T-helper 2 cell (primary cell): ENCODE data around the gene EMSY.
A peak's percentile ranks its signal among the peaks of the same experiment; 100 is the strongest.
"Not testable (repeated sequence)": the region's sequence is repeated elsewhere in the genome, so short reads cannot be mapped to it uniquely, and the experiment has no call there.

Experiments
- DNase-seq, 5 experiments: peaks; one replicate each; pipeline versions ENCODE4 v3.0.0 to v3.0.0-alpha.2; 2012 to 2022

Gene EMSY

GRCh38 chr11:76577226-76577920, 132.6 kb downstream of the EMSY start:
- DNase-seq, result no peak

- DNase-seq, result no peak
These were observed 133.3 kb downstream of the EMSY start for GRCh38 chr11:76577921-76578653.

GRCh38 chr11:76578654-76579055, 133.8 kb downstream of the EMSY start:
- no peak for DNase-seq

GRCh38 chr11:76579056-76579751, 134.4 kb downstream of the EMSY start:
- no peak for DNase-seq

- DNase-seq, result no peak
These were observed 134.9 kb downstream of the EMSY start for GRCh38 chr11:76579752-76580151.

GRCh38 chr11:76582471-76582870, 137.7 kb downstream of the EMSY start:
- not testable (repeated sequence) for DNase-seq

GRCh38 chr11:76587820-76588454, 143.1 kb downstream of the EMSY start:
- DNase-seq, result peak in 1 of 5 experiments; percentile 48

GRCh38 chr11:76588455-76589325, 143.9 kb downstream of the EMSY start:
- peak in 2 of 5 experiments; percentile 34 to 95 for DNase-seq

- DNase-seq, result no peak
These were observed 144.7 kb downstream of the EMSY start for GRCh38 chr11:76589477-76589876.

- DNase-seq, result no peak
These were observed 145.4 kb downstream of the EMSY start for GRCh38 chr11:76589964-76590950.

GRCh38 chr11:76591416-76591815, 146.6 kb downstream of the EMSY start:
- DNase-seq, result no peak

- DNase-seq, result peak in 1 of 5 experiments; percentile 99
These were observed 147.5 kb downstream of the EMSY start for GRCh38 chr11:76592025-76592914.

- DNase-seq, result peak in 1 of 5 experiments; percentile 82
These were observed 148.1 kb downstream of the EMSY start for GRCh38 chr11:76592961-76593360.

GRCh38 chr11:76595091-76595490, 150.3 kb downstream of the EMSY start:
- DNase-seq, result peak in 1 of 5 experiments; percentile 75

GRCh38 chr11:76596652-76597051, 151.8 kb downstream of the EMSY start:
- DNase-seq, result no peak

GRCh38 chr11:76597533-76598425, 153.0 kb downstream of the EMSY start:
- peak in 1 of 5 experiments; percentile 67 for DNase-seq

GRCh38 chr11:76598426-76598839, 153.6 kb downstream of the EMSY start:
- peak in 1 of 5 experiments; percentile 55 for DNase-seq
